Testis (tissue), 2 donors: ENCODE results near the gene KLHL29.

Experiments
- CTCF ChIP-seq, 3 experiments: fragments of 450-650 bp in 2 of 3; fragments of 200-600 bp in 1 of 3; sonication (generic) in 1 of 3; IDR thresholded peaks; one replicate each; pipeline ENCODE4 v1.5.1; 2016 to 2019; ENCODE audit warnings: antibody characterized with exemption in 3 of 3, mild to moderate bottlenecking in 2 of 3, moderate library complexity in 1 of 3
- POLR2A ChIP-seq: fragments of 450-650 bp; IDR thresholded peaks from one replicate; pipeline ENCODE4 v1.6.1; 2017; ENCODE audit warnings: antibody characterized with exemption, mild to moderate bottlenecking, moderate library complexity

DNA sequence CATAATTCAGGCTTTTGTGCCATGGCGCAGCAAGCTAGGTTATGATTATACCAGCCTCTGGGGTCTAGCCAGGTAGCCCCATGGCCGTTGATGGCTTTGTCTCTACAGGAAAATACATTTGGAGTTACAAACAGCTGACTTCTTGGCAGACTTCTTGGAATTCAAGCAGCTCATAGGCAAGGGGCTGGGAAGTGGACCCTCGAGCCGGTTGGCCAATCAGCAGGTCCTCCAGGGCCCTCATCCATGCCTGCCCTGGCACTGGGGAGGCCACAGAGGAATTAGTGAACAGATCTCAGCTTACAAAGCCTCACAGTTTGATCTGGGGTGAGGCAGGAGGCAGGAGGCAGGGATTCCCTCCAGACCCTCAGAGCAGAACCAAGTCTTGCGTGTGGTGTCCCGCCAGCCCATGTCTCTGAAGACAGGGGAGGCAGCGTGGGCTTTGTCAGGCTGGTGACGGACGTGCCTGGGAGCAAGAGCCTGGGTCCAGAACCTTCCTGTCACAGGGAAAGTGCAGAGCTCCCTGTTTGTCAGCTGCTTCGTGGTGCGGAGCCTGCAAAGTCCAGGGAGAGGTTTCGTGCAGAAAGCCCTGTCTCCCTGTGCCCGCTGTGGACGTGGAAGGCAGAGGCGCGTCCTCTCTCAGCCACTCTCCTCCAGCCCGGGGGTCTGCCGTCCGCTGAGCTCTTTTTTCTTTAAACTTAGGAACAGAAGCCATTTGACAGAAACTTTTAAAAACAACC is 131.7 kb downstream of the KLHL29 start:
- TF ChIP-seq CTCF (IDR thresholded peaks at IDR 0.05) = no peak
- no peak for TF ChIP-seq POLR2A
